H1 (cell line): Measurements from ENCODE around the gene PIK3R6. TPM values are rescaled to one million over a fixed set of nuclear protein-coding genes. Genes with fewer than 3 reads are reported as not detected.

Experiments used
- ATF3 ChIP-seq: IDR thresholded peaks from 2 replicates; pipeline ENCODE4 v1.6.1; 2011; ENCODE audit warnings: low read depth, mild to moderate bottlenecking, low read length; ENCODE audit not compliant: insufficient read depth
- BCL11A ChIP-seq, 2 experiments: IDR thresholded peaks; one replicate each; pipeline ENCODE4 v1.6.1; 2011; ENCODE audit warnings: low read depth in 2 of 2, low read length in 2 of 2, mild to moderate bottlenecking in 2 of 2
- BRCA1 ChIP-seq: IDR thresholded peaks from 2 replicates; pipeline ENCODE4 v1.6.1; 2012; ENCODE audit warnings: low read depth, low read length, improper control_type of control experiment
- CTCF ChIP-seq, 3 experiments: IDR thresholded peaks; 1 replicate in 2 of 3; 2 replicates in 1 of 3; pipeline versions ENCODE4 v1.5.1 to v1.6.1; 2011; ENCODE audit warnings: low read length in 3 of 3, mild to moderate bottlenecking in 3 of 3, inconsistent platforms in 2 of 3, low read depth in 1 of 3, moderate library complexity in 1 of 3; ENCODE audit not compliant: insufficient read depth in 1 of 3; ENCODE audit errors: control extremely low read depth in 1 of 3
- EZH2 ChIP-seq: fragments of 200-600 bp; sonication (generic); IDR thresholded peaks from 2 replicates; pipeline ENCODE4 v1.7.1; 2012; ENCODE audit warnings: low read depth, mild to moderate bottlenecking, moderate library complexity, low read length, inconsistent platforms; ENCODE audit not compliant: severe bottlenecking
- HDAC6 ChIP-seq: IDR thresholded peaks from one replicate; pipeline ENCODE4 v1.7.1; 2012; ENCODE audit warnings: low read depth, mild to moderate bottlenecking, inconsistent platforms, low read length, moderate library complexity
- KDM1A ChIP-seq: fragments of 200-600, 300-600 bp; sonication (generic); IDR thresholded peaks from 2 replicates; pipeline ENCODE4 v1.7.1; 2016; ENCODE audit warnings: mild to moderate bottlenecking, low read length, borderline replicate concordance
- KDM5A ChIP-seq: fragments of 200-600 bp; IDR thresholded peaks from 2 replicates; pipeline ENCODE4 v1.7.1; 2012; ENCODE audit warnings: mild to moderate bottlenecking, low read length, inconsistent platforms, mixed read lengths
- POLR2A ChIP-seq, 2 experiments: IDR thresholded peaks; 1 replicate in 1 of 2; 2 replicates in 1 of 2; pipeline ENCODE4 v1.6.1; 2011; ENCODE audit warnings: low read depth in 2 of 2, low read length in 2 of 2, mild to moderate bottlenecking in 2 of 2; ENCODE audit errors: control extremely low read depth in 1 of 2
- POU5F1 ChIP-seq: IDR thresholded peaks from 2 replicates; pipeline ENCODE4 v1.6.1; 2011; ENCODE audit warnings: low read depth, mild to moderate bottlenecking, low read length, moderate library complexity
- RAD21 ChIP-seq, 2 experiments: IDR thresholded peaks in 1 of 2; conservative IDR thresholded peaks in 1 of 2; 2 replicates each; pipeline ENCODE4 v1.6.1; 2011; ENCODE audit warnings: low read depth in 2 of 2, low read length in 2 of 2, improper control_type of control experiment in 1 of 2, inconsistent platforms in 1 of 2, mild to moderate bottlenecking in 1 of 2, moderate library complexity in 1 of 2
- RNF2 ChIP-seq: fragments of 200-900, 300-1000 bp; sonication (generic); IDR thresholded peaks from 2 replicates; pipeline ENCODE4 v1.7.1; 2016; ENCODE audit warnings: borderline replicate concordance, low read depth, mild to moderate bottlenecking, antibody characterized with exemption, low read length; ENCODE audit not compliant: poor library complexity, severe bottlenecking; ENCODE audit errors: missing control alignments
- RXRA ChIP-seq: IDR thresholded peaks from 2 replicates; pipeline ENCODE4 v1.6.1; 2011; ENCODE audit warnings: low read depth, mild to moderate bottlenecking, low read length, moderate library complexity; ENCODE audit not compliant: insufficient read depth
- SIN3A ChIP-seq, 2 experiments: IDR thresholded peaks in 1 of 2; conservative IDR thresholded peaks in 1 of 2; 2 replicates each; pipeline ENCODE4 v1.6.1; 2011 to 2012; ENCODE audit warnings: low read length in 2 of 2, improper control_type of control experiment in 1 of 2, low read depth in 1 of 2, mild to moderate bottlenecking in 1 of 2
- SIX5 ChIP-seq: IDR thresholded peaks from 2 replicates; pipeline ENCODE4 v1.6.1; 2011; ENCODE audit warnings: mild to moderate bottlenecking, low read depth, low read length
- SP1 ChIP-seq: IDR thresholded peaks from 2 replicates; pipeline ENCODE4 v1.6.1; 2011; ENCODE audit warnings: low read depth, low read length
- SP2 ChIP-seq: IDR thresholded peaks from 2 replicates; pipeline ENCODE4 v1.6.1; 2012; ENCODE audit warnings: mild to moderate bottlenecking, low read length, inconsistent platforms
- TAF7 ChIP-seq: optimal IDR thresholded peaks from 2 replicates; pipeline ENCODE3; 2011; ENCODE audit warnings: low read depth, mild to moderate bottlenecking, inconsistent platforms, low read length, moderate library complexity, borderline replicate concordance
- TEAD4 ChIP-seq: IDR thresholded peaks from 2 replicates; pipeline ENCODE4 v1.6.1; 2012; ENCODE audit warnings: low read depth, low read length, inconsistent platforms, mixed read lengths
- YY1 ChIP-seq: IDR thresholded peaks from 2 replicates; pipeline ENCODE4 v1.6.1; 2011; ENCODE audit warnings: low read depth, mild to moderate bottlenecking, low read length
- ZNF274 ChIP-seq: IDR thresholded peaks from 2 replicates; pipeline ENCODE4 v1.7.0; 2012; ENCODE audit warnings: low read length, borderline replicate concordance; ENCODE audit errors: extremely low read depth
- polyA plus RNA-seq, 7 experiments: library from polyadenylated mRNA; depleted of rRNA in 3 of 7; stranded (reverse) in 5 of 7; unstranded in 2 of 7; fragments of >200 nt in 5 of 7; fragments of 200-250 nt in 2 of 7; gene quantifications; 1 replicate in 5 of 7; 2 replicates in 1 of 7; 4 replicates in 1 of 7; pipeline versions ENCODE4 v1.2.1 to v1.2.3, GENCODE V29; 2011 to 2013; ENCODE audit warnings: missing spikeins in 2 of 7, mixed read lengths in 2 of 7
- total RNA-seq: library from RNA; stranded (reverse); fragmentation: NEBNext Ultra II Directional; extraction: Animal tissue kit (Norgen Biotek cat#: 25700); gene quantifications from 2 replicates; pipeline ENCODE4 v1.2.1, GENCODE V29; 2021

Gene PIK3R6
- total and polyA plus RNA-seq, 2 of the 8 experiments (the other 6 are each of a cell fraction or from before 2014, with no cell fraction given): 0.24 to 1.2 TPM

GRCh38 chr17:8798846-8799569 lies 68.5 kb downstream of the PIK3R6 start, which contains the start of gene MFSD6L (continued):
- TF ChIP-seq ATF3 (no peak), TAF7 (no peak), EZH2 (no peak), BRCA1 (no peak), TEAD4 (no peak), RAD21 (IDR thresholded peaks at IDR 0.05 in 1 of 2, conservative IDR thresholded peaks at IDR 0.05 in 1 of 2; ENCODE audit: low read depth in 2 of 2, low read length in 2 of 2) (peak; percentile 64 to 72), KDM5A (no peak), POLR2A (IDR thresholded peaks at IDR 0.05; ENCODE audit: control extremely low read depth in 1 of 2, low read depth in 2 of 2, low read length in 2 of 2) (no peak; a peak in 1 of 3 replicates), POU5F1 (no peak), ZNF274 (no peak), SP1 (0 out of 2 replicates have a peak, but pooled peaks have one; percentile 9), HDAC6 (no peak), KDM1A (no peak), RXRA (no peak), SIX5 (no peak), YY1 (0 out of 2 replicates have a peak, but pooled peaks have one; percentile 32), RNF2 (no peak), SIN3A (conservative IDR thresholded peaks at IDR 0.05 in 1 of 2, IDR thresholded peaks at IDR 0.05 in 1 of 2; ENCODE audit: low read depth in 1 of 2, low read length in 2 of 2) (0 out of 4 replicates have a peak, but pooled peaks of 1 of the 2 experiments have one; percentile 7), BCL11A (IDR thresholded peaks at IDR 0.05; ENCODE audit: low read depth in 2 of 2, low read length in 2 of 2) (no peak), SP2 (no peak), CTCF (IDR thresholded peaks at IDR 0.05; ENCODE audit: control extremely low read depth in 1 of 3, insufficient read depth in 1 of 3, low read depth in 1 of 3, low read length in 3 of 3) (peak; percentile 40 to 64 (median 47))
